CD4-positive, alpha-beta T cell treated with Interleukin-4 for 1 hour (primary cell): ENCODE measurements around the gene TBCD.
A peak's percentile ranks its signal among the peaks of the same experiment; 100 is the strongest.

Experiments used
- DNase-seq, 2 donors: peaks; one replicate each; pipeline ENCODE4 v3.0.0-alpha.2; 2020 to 2022

The TBCD gene

GRCh38 chr17:82859431-82860403 lies 107.9 kb downstream of the TBCD start:
- peak; percentile 67 to 78 for DNase-seq

GRCh38 chr17:82860606-82861392 lies 108.9 kb downstream of the TBCD start:
- no peak for DNase-seq

- no peak for DNase-seq
Measured at GRCh38 chr17:82861393-82861775, 109.5 kb downstream of the TBCD start.

- DNase-seq: no peak
Measured at GRCh38 chr17:82862191-82862590, 110.3 kb downstream of the TBCD start.

GRCh38 chr17:82862737-82863382 lies 111.0 kb downstream of the TBCD start:
- no peak for DNase-seq

GRCh38 chr17:82863383-82863940 lies 111.6 kb downstream of the TBCD start:
- DNase-seq: no peak

GRCh38 chr17:82863941-82864712 lies 112.3 kb downstream of the TBCD start:
- DNase-seq: peak; percentile 90 to 91

- no peak for DNase-seq
Measured at GRCh38 chr17:82864713-82865248, 112.9 kb downstream of the TBCD start.

GRCh38 chr17:82865274-82865673 lies 113.4 kb downstream of the TBCD start:
- DNase-seq: no peak

GRCh38 chr17:82865774-82866395 lies 114.0 kb downstream of the TBCD start:
- no peak for DNase-seq

GRCh38 chr17:82866590-82867191 lies 114.8 kb downstream of the TBCD start:
- no peak for DNase-seq

GRCh38 chr17:82867763-82868325 lies 116.0 kb downstream of the TBCD start:
- DNase-seq: no peak

GRCh38 chr17:82868715-82869131 lies 116.9 kb downstream of the TBCD start:
- DNase-seq: no peak

GRCh38 chr17:82869536-82869935 lies 117.7 kb downstream of the TBCD start:
- no peak for DNase-seq

- no peak for DNase-seq
Measured at GRCh38 chr17:82870091-82870491, 118.2 kb downstream of the TBCD start.

- DNase-seq: no peak
Measured at GRCh38 chr17:82870541-82870940, 118.7 kb downstream of the TBCD start.

GRCh38 chr17:82871056-82871775 lies 119.4 kb downstream of the TBCD start:
- peak in 1 of 2 donors; percentile 83 for DNase-seq

GRCh38 chr17:82871776-82872561 lies 120.1 kb downstream of the TBCD start:
- DNase-seq: no peak
